A673 (cell line): ENCODE measurements around the gene TRPV5. TPM values are rescaled to one million over a fixed set of nuclear protein-coding genes. Genes with fewer than 3 reads are reported as not detected.

Source experiments
- BruUV-seq: library from RNA; stranded (reverse); fragments of 400-500 nt; replicated peaks from 2 replicates; lab custom pipeline; 2021; lab: Mats Ljungman, UMichigan
- CTCF ChIA-PET: fragments of 300-600 bp; sonication (Branson Sonifier 250); formaldehyde crosslinking; loops from one replicate; lab custom pipeline; 2022; ENCODE audit warnings: antibody characterized with exemption; lab: Charles Lee
- POLR2A ChIA-PET: fragments of 300-600 bp; sonication (Branson Sonifier 250); formaldehyde crosslinking; loops from one replicate; lab custom pipeline; 2022; ENCODE audit warnings: antibody characterized with exemption; ENCODE audit not compliant: low non-redundant PET; lab: Charles Lee
- DNase-seq: peaks from one replicate; pipeline ENCODE4 v3.0.0-alpha.2; 2015; ENCODE audit warnings: low spot score
- H3K27ac ChIP-seq: fragments of 200-600 bp; sonication (generic); 2 replicates; pipeline ENCODE4 v1.5.1; 2016; ENCODE audit warnings: mixed run types, low read depth, mild to moderate bottlenecking, mixed read lengths, antibody characterized with exemption, low read length; ENCODE audit not compliant: poor library complexity, severe bottlenecking
- H3K27me3 ChIP-seq: fragments of 200-600 bp; sonication (generic); replicated peaks from 2 replicates; pipeline ENCODE4 v1.6.1; 2017; ENCODE audit warnings: mixed run types, low read depth, mild to moderate bottlenecking, mixed read lengths, antibody characterized with exemption, low read length; ENCODE audit not compliant: insufficient read depth, poor library complexity
- H3K36me3 ChIP-seq: fragments of 200-600 bp; sonication (generic); 2 replicates; pipeline ENCODE4 v1.6.1; 2016; ENCODE audit warnings: mixed run types, mild to moderate bottlenecking, mixed read lengths, antibody characterized with exemption, low read length; ENCODE audit not compliant: insufficient read depth, poor library complexity, severe bottlenecking
- H3K4me1 ChIP-seq: fragments of 200-600 bp; sonication (generic); 2 replicates; pipeline ENCODE4 v1.6.1; 2017; ENCODE audit warnings: mixed run types, mild to moderate bottlenecking, mixed read lengths, antibody characterized with exemption, low read length; ENCODE audit not compliant: insufficient read depth, poor library complexity, severe bottlenecking
- H3K4me3 ChIP-seq: fragments of 200-600 bp; sonication (generic); 2 replicates; pipeline ENCODE4 v1.5.1; 2016; ENCODE audit warnings: low read depth, mixed run types, mild to moderate bottlenecking, mixed read lengths, low read length; ENCODE audit not compliant: poor library complexity, severe bottlenecking
- H3K9me3 ChIP-seq: fragments of 200-600 bp; sonication (generic); 2 replicates; pipeline ENCODE4 v1.6.1; 2016; ENCODE audit warnings: mixed run types, low read depth, mild to moderate bottlenecking, mixed read lengths, antibody characterized with exemption, low read length; ENCODE audit not compliant: poor library complexity, severe bottlenecking
- EZH2 ChIP-seq: fragments of 200-600 bp; sonication (generic); IDR thresholded peaks from 2 replicates; pipeline ENCODE4 v1.6.1; 2017; ENCODE audit warnings: borderline replicate concordance, low read depth, mild to moderate bottlenecking, mixed read lengths, antibody characterized with exemption, low read length; ENCODE audit not compliant: poor library complexity, severe bottlenecking
- intact Hi-C: fragments of 100-400 bp; cut with micrococcal nuclease; formaldehyde crosslinking; loops from one replicate; pipeline ENCODE4 v1.10.0; 2022; ENCODE audit not compliant: unreplicated experiment
- total RNA-seq: library from RNA; stranded (reverse); gene quantifications from 2 replicates; pipeline ENCODE4 v1.2.3, GENCODE V29; 2021
- TF ChIP-seq, protein P1 (sequence below): fragments of 300-800, 200-600 bp; sonication (generic); conservative IDR thresholded peaks from 2 replicates; pipeline ENCODE4 v1.5.1; 2017; ENCODE audit warnings: low read depth, mild to moderate bottlenecking, antibody characterized with exemption, low read length, moderate library complexity, mixed read lengths

TRPV5 gene
- total RNA-seq, 1 experiment from 2014 or later: not detected

DNA sequence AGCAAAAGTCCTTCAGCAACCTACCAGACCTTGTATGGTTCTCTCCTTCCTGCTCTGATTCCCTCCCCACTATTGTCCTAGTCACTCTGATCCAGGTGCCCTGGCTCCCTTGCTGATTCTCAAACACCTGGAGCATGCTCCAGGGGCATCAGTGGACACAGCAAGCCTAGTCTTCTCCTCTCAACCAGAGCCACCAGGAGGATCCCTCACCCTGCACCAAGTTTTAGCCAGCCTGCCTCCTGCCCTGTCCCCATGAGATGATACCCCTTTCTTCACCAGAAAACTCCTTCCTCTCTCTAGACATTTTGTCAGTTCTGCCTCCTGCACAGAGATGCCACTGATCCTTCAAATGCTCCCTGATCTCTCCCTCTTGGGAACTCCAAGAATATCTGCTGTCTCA lies 16.7 kb upstream of the TRPV5 start:
- Histone ChIP-seq H3K36me3 (no peaks in the 10 kb centered on the region), H3K4me3 (no peak overlapping the region), H3K4me1 (no peaks in the 10 kb centered on the region), H3K27me3 (peaks cover 2% of the 10 kb centered on the region), H3K9me3 (no peaks in the 10 kb centered on the region), H3K27ac (no peak overlapping the region)
- ChIA-PET CTCF (no interaction called here), POLR2A (no interaction called here)
- no TSS peak for BruUV-seq
- intact Hi-C loops: no loop called here
- DNase-seq: no peak
- TF ChIP-seq, protein P1, sequence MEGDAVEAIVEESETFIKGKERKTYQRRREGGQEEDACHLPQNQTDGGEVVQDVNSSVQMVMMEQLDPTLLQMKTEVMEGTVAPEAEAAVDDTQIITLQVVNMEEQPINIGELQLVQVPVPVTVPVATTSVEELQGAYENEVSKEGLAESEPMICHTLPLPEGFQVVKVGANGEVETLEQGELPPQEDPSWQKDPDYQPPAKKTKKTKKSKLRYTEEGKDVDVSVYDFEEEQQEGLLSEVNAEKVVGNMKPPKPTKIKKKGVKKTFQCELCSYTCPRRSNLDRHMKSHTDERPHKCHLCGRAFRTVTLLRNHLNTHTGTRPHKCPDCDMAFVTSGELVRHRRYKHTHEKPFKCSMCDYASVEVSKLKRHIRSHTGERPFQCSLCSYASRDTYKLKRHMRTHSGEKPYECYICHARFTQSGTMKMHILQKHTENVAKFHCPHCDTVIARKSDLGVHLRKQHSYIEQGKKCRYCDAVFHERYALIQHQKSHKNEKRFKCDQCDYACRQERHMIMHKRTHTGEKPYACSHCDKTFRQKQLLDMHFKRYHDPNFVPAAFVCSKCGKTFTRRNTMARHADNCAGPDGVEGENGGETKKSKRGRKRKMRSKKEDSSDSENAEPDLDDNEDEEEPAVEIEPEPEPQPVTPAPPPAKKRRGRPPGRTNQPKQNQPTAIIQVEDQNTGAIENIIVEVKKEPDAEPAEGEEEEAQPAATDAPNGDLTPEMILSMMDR: no peak
- no peak for TF ChIP-seq EZH2

DNA sequence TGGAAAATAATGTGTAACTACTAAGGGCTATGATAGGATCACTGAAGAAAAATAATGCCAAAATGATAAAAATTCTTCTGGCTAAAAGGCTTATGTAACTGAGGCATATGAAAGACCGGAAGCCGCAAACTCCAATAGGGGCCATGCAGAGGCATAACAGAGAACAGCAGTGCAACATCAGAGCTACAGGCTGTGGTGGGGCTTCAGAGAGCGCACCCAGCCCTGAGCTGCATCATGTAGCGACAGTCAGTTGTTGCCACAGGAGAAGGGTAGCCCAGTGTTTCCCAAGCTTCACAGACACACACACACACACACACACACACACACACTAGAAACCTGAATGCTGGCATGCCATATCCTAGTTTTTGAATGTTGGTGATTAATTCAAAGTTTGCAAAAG lies 15.1 kb upstream of the TRPV5 start:
- CTCF ChIA-PET: no interaction called here

DNA sequence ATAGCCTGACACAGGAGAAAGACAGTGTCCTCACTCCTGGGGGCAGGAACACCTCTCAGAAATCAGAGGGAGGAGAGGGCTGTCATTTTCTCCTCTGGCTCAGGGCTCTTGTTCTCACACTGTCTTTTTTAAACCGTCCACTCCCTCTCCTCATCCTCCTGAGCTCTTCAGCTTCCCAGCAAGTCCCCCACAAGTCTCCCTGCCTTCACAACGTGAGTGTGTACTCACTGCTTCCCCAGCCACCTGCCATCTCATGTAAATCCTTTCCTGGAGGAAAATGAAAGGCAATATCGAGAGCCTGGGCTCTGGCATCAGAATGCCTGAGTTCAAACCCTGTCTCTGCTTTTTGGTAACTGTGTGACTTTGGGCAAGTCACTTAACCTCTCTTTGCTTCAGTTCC lies 11.5 kb upstream of the TRPV5 start:
- no peak for DNase-seq
- H3K27ac ChIP-seq: no peak overlapping the region
- peaks cover 2% of the 10 kb centered on the region for H3K27me3 ChIP-seq
- H3K4me3 ChIP-seq: no peak overlapping the region
- intact Hi-C loops: loop anchor here (10.0 kb wide), 1 partner anchor 1160 kb away; no protein-coding TSS in a partner anchor
- H3K36me3 ChIP-seq: no peaks in the 10 kb centered on the region
- no TSS peak for BruUV-seq
- CTCF ChIA-PET: no interaction called here
- TF ChIP-seq EZH2: no peak
- TF ChIP-seq, protein P1: no peak
- no peaks in the 10 kb centered on the region for H3K9me3 ChIP-seq
- POLR2A ChIA-PET: no interaction called here
- H3K4me1 ChIP-seq: no peaks in the 10 kb centered on the region

More for the DNA sequence above, 15.1 kb upstream of the TRPV5 start:
- no TSS peak for BruUV-seq
- H3K27ac ChIP-seq: no peak overlapping the region
- DNase-seq: no peak
- H3K4me3 ChIP-seq: no peak overlapping the region
- POLR2A ChIA-PET: no interaction called here
- TF ChIP-seq, protein P1: no peak
- TF ChIP-seq EZH2: no peak
- intact Hi-C loops: loop anchor here (10.0 kb wide), 1 partner anchor 1164 kb away; no protein-coding TSS in a partner anchor
- peaks cover 2% of the 10 kb centered on the region for H3K27me3 ChIP-seq
- no peaks in the 10 kb centered on the region for H3K36me3 ChIP-seq
- H3K4me1 ChIP-seq: no peaks in the 10 kb centered on the region
- H3K9me3 ChIP-seq: no peaks in the 10 kb centered on the region
